NCI-H524 (cell line): ENCODE data around the gene OXLD1.
"Not testable (repeated sequence)": the region's sequence is repeated elsewhere in the genome, so short reads cannot be mapped to it uniquely, and the experiment has no call there.

Experiments
- DNase-seq, 2 experiments: peaks; one replicate each; lab custom pipeline; 2025; lab: John Stamatoyannopoulos, UW

Gene OXLD1

GRCh38 chr17:81652906-81653771, 13.3 kb downstream of the OXLD1 start:
- DNase-seq: no peak

GRCh38 chr17:81651692-81652091, 14.7 kb downstream of the OXLD1 start:
- DNase-seq: no peak

- DNase-seq: no peak
Observed at GRCh38 chr17:81650951-81651350, 15.5 kb downstream of the OXLD1 start.

GRCh38 chr17:81648707-81649085, 17.7 kb downstream of the OXLD1 start:
- no peak for DNase-seq

GRCh38 chr17:81648013-81648706, 18.2 kb downstream of the OXLD1 start:
- DNase-seq: no peak

- no peak for DNase-seq
Observed at GRCh38 chr17:81647640-81648012, 18.8 kb downstream of the OXLD1 start.

GRCh38 chr17:81646869-81647600, 19.4 kb downstream of the OXLD1 start:
- DNase-seq: no peak

- no peak for DNase-seq
Observed at GRCh38 chr17:81644976-81645952, 21.1 kb downstream of the OXLD1 start.

- DNase-seq: no peak
Observed at GRCh38 chr17:81644496-81644895, 21.9 kb downstream of the OXLD1 start.

- no peak for DNase-seq
Observed at GRCh38 chr17:81641825-81642489, 24.4 kb downstream of the OXLD1 start.

GRCh38 chr17:81640011-81640410, 26.4 kb downstream of the OXLD1 start:
- no peak for DNase-seq

- no peak for DNase-seq
Observed at GRCh38 chr17:81638683-81639082, 27.7 kb downstream of the OXLD1 start.

GRCh38 chr17:81636505-81637288, 29.7 kb downstream of the OXLD1 start, which contains the start of the genes NPLOC4 and TSPAN10:
Gene NPLOC4, minus strand, starts transcription at chr17:81637112. Its CDS starts 182 bp downstream, at chr17:81636930.
Gene TSPAN10, plus strand, starts transcription at chr17:81637196. Its CDS starts 5,217 bp downstream, at chr17:81642413.
- peak; percentile 90 to 92 for DNase-seq

- DNase-seq: no peak
Observed at GRCh38 chr17:81635973-81636504, 30.4 kb downstream of the OXLD1 start.

GRCh38 chr17:81635431-81635830, 31.0 kb downstream of the OXLD1 start:
- no peak for DNase-seq

GRCh38 chr17:81631482-81631881, 34.9 kb downstream of the OXLD1 start:
- no peak for DNase-seq

GRCh38 chr17:81630274-81630673, 36.1 kb downstream of the OXLD1 start:
- DNase-seq: no peak

- no peak for DNase-seq
Observed at GRCh38 chr17:81621494-81622130, 44.8 kb downstream of the OXLD1 start.

- DNase-seq: not testable (repeated sequence)
Observed at GRCh38 chr17:81618307-81618706, 48.1 kb downstream of the OXLD1 start.
